Subcutaneous adipose tissue (tissue), 4 donors: Measurements from ENCODE around the gene LRRC26. TPM values are rescaled to one million over a fixed set of nuclear protein-coding genes. Genes with fewer than 3 reads are reported as not detected.

ENCODE experiments used
- total RNA-seq, 4 donors: library from RNA; depleted of rRNA; stranded (reverse); fragments of >200 nt; gene quantifications; one replicate each; pipeline ENCODE4 v1.1.0, GENCODE V29; 2016
- TF ChIP-seq, protein P1 (sequence below): fragments of 450-650 bp; IDR thresholded peaks from one replicate; pipeline ENCODE4 v1.5.1; 2016; ENCODE audit warnings: low read depth, mild to moderate bottlenecking, control low read depth, antibody characterized with exemption, moderate library complexity

LRRC26 gene
- total RNA-seq, 4 donors from 2014 or later, result not detected

DNA sequence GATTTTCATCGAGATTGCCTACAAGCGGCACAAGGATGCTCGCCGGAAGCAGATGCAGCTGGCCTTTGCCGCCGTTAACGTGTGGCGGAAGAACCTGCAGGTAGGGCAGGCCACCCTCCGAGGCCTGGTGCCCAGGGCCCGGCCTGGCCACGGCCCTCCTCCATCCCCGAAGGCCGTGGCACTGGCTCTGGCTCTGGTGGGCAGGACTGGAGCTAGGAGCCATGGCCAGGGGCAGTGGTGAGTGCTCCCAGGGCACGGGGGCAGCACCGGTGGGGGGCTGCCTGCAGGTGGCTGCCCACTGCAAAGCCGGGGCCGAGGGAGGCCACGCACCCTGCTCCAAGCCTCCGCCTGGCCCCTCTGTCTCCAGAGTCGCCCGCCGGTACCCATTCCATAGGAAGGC is 6.0 kb downstream of the LRRC26 start:
- TF ChIP-seq, protein P1, sequence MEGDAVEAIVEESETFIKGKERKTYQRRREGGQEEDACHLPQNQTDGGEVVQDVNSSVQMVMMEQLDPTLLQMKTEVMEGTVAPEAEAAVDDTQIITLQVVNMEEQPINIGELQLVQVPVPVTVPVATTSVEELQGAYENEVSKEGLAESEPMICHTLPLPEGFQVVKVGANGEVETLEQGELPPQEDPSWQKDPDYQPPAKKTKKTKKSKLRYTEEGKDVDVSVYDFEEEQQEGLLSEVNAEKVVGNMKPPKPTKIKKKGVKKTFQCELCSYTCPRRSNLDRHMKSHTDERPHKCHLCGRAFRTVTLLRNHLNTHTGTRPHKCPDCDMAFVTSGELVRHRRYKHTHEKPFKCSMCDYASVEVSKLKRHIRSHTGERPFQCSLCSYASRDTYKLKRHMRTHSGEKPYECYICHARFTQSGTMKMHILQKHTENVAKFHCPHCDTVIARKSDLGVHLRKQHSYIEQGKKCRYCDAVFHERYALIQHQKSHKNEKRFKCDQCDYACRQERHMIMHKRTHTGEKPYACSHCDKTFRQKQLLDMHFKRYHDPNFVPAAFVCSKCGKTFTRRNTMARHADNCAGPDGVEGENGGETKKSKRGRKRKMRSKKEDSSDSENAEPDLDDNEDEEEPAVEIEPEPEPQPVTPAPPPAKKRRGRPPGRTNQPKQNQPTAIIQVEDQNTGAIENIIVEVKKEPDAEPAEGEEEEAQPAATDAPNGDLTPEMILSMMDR, result no peak

DNA sequence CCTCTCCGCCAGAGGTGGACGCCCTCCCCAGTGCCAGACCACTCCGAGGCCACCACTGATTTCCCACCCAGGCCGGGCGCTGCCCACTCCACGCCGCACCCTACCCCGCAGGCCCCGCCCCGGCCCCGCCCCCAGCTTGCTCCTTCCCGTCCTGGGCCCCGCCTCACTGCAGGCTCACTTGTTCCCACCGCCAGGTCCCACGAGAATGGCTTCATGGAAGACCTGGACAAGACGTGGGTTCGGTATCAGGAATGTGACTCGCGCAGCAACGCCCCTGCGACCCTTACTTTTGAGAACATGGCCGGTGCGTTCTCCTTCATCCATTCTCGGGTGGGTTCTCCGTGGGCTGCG is 6.5 kb downstream of the LRRC26 start:
- TF ChIP-seq, protein P1, result no peak

- TF ChIP-seq, protein P1, result no peak
Measured at GRCh38 chr9:137162505-137163364, 7.1 kb downstream of the LRRC26 start.

DNA sequence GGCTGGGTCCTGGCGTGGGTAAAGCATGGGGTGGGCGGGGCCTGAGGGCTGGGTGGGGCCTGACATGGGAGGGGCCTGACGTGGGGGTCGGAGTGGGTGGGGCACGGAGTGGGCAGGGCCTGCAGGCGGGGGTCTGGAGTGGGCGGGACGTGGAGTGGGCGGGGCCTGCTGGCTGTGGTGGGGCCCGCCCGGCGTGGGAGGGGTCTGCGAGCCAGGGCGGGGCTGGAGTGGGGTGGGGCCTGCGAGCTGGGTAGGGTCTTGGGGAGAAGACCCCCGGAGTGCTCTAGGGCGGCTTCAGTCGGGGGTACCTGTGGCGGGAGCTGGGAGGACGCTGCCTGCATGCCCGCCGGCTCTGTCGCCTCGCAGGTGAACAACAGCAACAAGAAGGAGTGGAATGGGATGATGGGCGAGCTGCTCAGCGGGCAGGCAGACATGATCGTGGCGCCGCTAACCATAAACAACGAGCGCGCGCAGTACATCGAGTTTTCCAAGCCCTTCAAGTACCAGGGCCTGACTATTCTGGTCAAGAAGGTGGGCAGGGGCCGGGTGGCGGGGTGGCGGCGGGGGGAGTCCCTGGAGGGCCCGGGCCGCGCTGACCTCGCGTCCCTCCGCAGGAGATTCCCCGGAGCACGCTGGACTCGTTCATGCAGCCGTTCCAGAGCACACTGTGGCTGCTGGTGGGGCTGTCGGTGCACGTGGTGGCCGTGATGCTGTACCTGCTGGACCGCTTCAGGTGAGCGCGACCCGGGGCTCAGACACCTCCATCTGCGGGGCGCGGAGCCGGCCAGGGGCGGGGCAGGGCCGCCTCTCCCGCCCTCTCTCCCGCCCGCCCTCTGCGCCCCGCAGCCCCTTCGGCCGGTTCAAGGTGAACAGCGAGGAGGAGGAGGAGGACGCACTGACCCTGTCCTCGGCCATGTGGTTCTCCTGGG is 8.0 kb downstream of the LRRC26 start:
- TF ChIP-seq, protein P1, result no peak

GRCh38 chr9:137160716-137161557 is 8.9 kb downstream of the LRRC26 start:
- TF ChIP-seq, protein P1, result no peak

DNA sequence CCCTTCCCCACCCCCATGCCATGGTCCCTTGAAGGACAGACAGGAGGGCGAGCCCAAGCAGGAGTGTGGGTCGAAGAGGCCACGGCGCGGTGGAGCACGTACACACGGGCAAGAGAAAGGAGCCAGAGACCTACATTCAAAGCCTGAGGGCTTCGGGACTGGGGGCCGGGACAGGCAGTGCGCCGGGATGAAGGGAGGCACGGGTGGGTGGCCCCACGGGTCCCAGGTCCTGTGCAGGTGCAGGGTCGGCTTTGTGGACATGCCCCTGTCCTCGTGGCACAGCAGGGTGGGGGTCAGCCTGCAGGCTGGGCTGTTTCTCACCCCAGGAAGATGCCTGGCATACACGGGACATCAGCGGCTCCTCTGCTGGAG is 9.8 kb downstream of the LRRC26 start:
- TF ChIP-seq, protein P1, result no peak
